H1 (cell line): ENCODE measurements around the gene EIF2AK2. TPM values are rescaled to one million over a fixed set of nuclear protein-coding genes. Genes with fewer than 3 reads are reported as not detected.

Experiments used
- CTCF ChIA-PET: fragments of 300-600 bp; sonication (Branson Sonifier 250); formaldehyde crosslinking; loops from one replicate; lab custom pipeline; 2021; ENCODE audit not compliant: partially characterized antibody; lab: Charles Lee
- POLR2A ChIA-PET: fragments of 300-600 bp; sonication (Branson Sonifier 250); formaldehyde crosslinking; loops from one replicate; lab custom pipeline; 2021; ENCODE audit warnings: inconsistent platforms; ENCODE audit not compliant: partially characterized antibody; lab: Charles Lee
- DNase-seq, 2 experiments: peaks; one replicate each; pipeline versions ENCODE4 v3.0.0 to v3.0.0-alpha.2; 2010 to 2022; ENCODE audit warnings: low spot score in 2 of 2, low read depth in 1 of 2, mixed read lengths in 1 of 2
- FAIRE-seq: peaks from 2 replicates; lab custom pipeline; 2011; peaks lifted over from hg19 to GRCh38; lab: Jason Lieb, UNC
- H2AFZ ChIP-seq: 2 replicates; pipeline ENCODE4 v1.8.1; 2012; ENCODE audit warnings: low read length, inconsistent platforms
- H2AK5ac ChIP-seq: 2 replicates; pipeline ENCODE4 v1.6.1; 2013; ENCODE audit warnings: low read depth, low read length
- H2BK120ac ChIP-seq: replicated peaks from 2 replicates; pipeline ENCODE3; 2013; ENCODE audit warnings: low read depth, low read length, inconsistent platforms
- H2BK12ac ChIP-seq: 2 replicates; pipeline ENCODE4 v1.6.1; 2013; ENCODE audit warnings: low read depth, low read length
- H2BK15ac ChIP-seq: 2 replicates; pipeline ENCODE4 v1.6.1; 2013; ENCODE audit warnings: low read length
- H2BK20ac ChIP-seq: 2 replicates; pipeline ENCODE4 v1.6.1; 2013; ENCODE audit warnings: low read length
- H2BK5ac ChIP-seq: 2 replicates; pipeline ENCODE4 v1.6.1; 2013; ENCODE audit warnings: low read depth, low read length
- H3K14ac ChIP-seq: 2 replicates; pipeline ENCODE4 v1.6.1; 2013; ENCODE audit warnings: inconsistent platforms; ENCODE audit not compliant: insufficient read length
- H3K18ac ChIP-seq: 2 replicates; pipeline ENCODE4 v1.6.1; 2013; ENCODE audit warnings: low read length; ENCODE audit errors: extremely low read depth
- H3K23ac ChIP-seq: 2 replicates; pipeline ENCODE4 v1.6.1; 2013; ENCODE audit warnings: inconsistent platforms; ENCODE audit not compliant: insufficient read length
- H3K23me2 ChIP-seq: 2 replicates; pipeline ENCODE4 v1.6.1; 2013; ENCODE audit warnings: low read depth, low read length
- H3K27ac ChIP-seq: 2 replicates; pipeline ENCODE4 v1.6.1; 2011; ENCODE audit warnings: low read depth, low read length, inconsistent platforms
- H3K27me3 ChIP-seq, 4 experiments: replicated peaks in 1 of 4; 1 replicate in 1 of 4; 2 replicates in 3 of 4; pipeline versions ENCODE4 v1.6.1 to v1.8.1; 2011 to 2013; ENCODE audit warnings: low read length in 3 of 4, mild to moderate bottlenecking in 3 of 4, inconsistent platforms in 2 of 4, mixed read lengths in 2 of 4, moderate library complexity in 1 of 4; ENCODE audit not compliant: control insufficient read depth in 3 of 4, insufficient read depth in 3 of 4; ENCODE audit errors: extremely low read depth in 1 of 4
- H3K36me3 ChIP-seq, 4 experiments: 2 replicates each; pipeline versions ENCODE4 v1.6.1 to v1.8.1; 2011 to 2013; ENCODE audit warnings: mild to moderate bottlenecking in 4 of 4, low read length in 3 of 4, moderate library complexity in 2 of 4, control low read depth in 1 of 4, inconsistent platforms in 1 of 4; ENCODE audit not compliant: insufficient read depth in 4 of 4, control insufficient read depth in 2 of 4
- H3K4ac ChIP-seq: replicated peaks from 2 replicates; pipeline ENCODE3; 2013; ENCODE audit warnings: low read length, low read depth, mixed read lengths, inconsistent platforms; ENCODE audit not compliant: insufficient read length
- H3K4me1 ChIP-seq, 4 experiments: replicated peaks in 1 of 4; 1 replicate in 1 of 4; 2 replicates in 3 of 4; pipeline versions ENCODE4 v1.6.1 to v1.8.1; 2011 to 2013; ENCODE audit warnings: low read length in 3 of 4, inconsistent platforms in 2 of 4, mixed read lengths in 1 of 4; ENCODE audit not compliant: insufficient read depth in 4 of 4, control insufficient read depth in 3 of 4
- H3K4me2 ChIP-seq, 2 experiments: 2 replicates each; pipeline versions ENCODE4 v1.6.1 to v1.8.1; 2011 to 2013; ENCODE audit warnings: low read depth in 2 of 2, low read length in 2 of 2, control low read depth in 1 of 2, inconsistent platforms in 1 of 2, mild to moderate bottlenecking in 1 of 2; ENCODE audit not compliant: insufficient read depth in 1 of 2
- H3K4me3 ChIP-seq, 4 experiments: fragments of 200-600, 300-600 bp in 1 of 4; sonication (generic), shearing (Covaris generic), sonication (Bioruptor Twin) in 1 of 4; 2 replicates each; pipeline versions ENCODE4 v1.5.1 to v1.8.1; 2011 to 2016; ENCODE audit warnings: low read length in 4 of 4, low read depth in 3 of 4, control low read depth in 2 of 4, inconsistent platforms in 2 of 4, mild to moderate bottlenecking in 2 of 4, mixed read lengths in 1 of 4, moderate library complexity in 1 of 4; ENCODE audit not compliant: insufficient read depth in 2 of 4; ENCODE audit errors: extremely low read depth in 1 of 4
- H3K56ac ChIP-seq: replicated peaks from 2 replicates; pipeline ENCODE3; 2013; ENCODE audit warnings: low read depth, mild to moderate bottlenecking, mixed read lengths, low read length, inconsistent platforms; ENCODE audit not compliant: insufficient read length
- H3K79me1 ChIP-seq: 2 replicates; pipeline ENCODE4 v1.6.1; 2013; ENCODE audit warnings: low read depth, low read length, control low read depth
- H3K79me2 ChIP-seq, 2 experiments: 2 replicates each; pipeline versions ENCODE4 v1.6.1 to v1.8.1; 2012 to 2013; ENCODE audit warnings: low read length in 2 of 2, mild to moderate bottlenecking in 2 of 2, inconsistent platforms in 1 of 2; ENCODE audit not compliant: insufficient read depth in 2 of 2, control insufficient read depth in 1 of 2
- H3K9ac ChIP-seq, 4 experiments: replicated peaks in 1 of 4; 1 replicate in 1 of 4; 2 replicates in 3 of 4; pipeline versions ENCODE4 v1.6.1 to v1.8.1; 2011 to 2013; ENCODE audit warnings: low read depth in 3 of 4, low read length in 3 of 4, control low read depth in 2 of 4, mild to moderate bottlenecking in 2 of 4, moderate library complexity in 2 of 4, inconsistent platforms in 1 of 4; ENCODE audit errors: extremely low read depth in 1 of 4
- H3K9me3 ChIP-seq, 2 experiments: 2 replicates each; pipeline versions ENCODE4 v1.6.1 to v1.8.1; 2012 to 2013; ENCODE audit warnings: mild to moderate bottlenecking in 2 of 2, moderate library complexity in 2 of 2, control low read depth in 1 of 2, inconsistent platforms in 1 of 2, low read depth in 1 of 2, low read length in 1 of 2, mixed read lengths in 1 of 2; ENCODE audit not compliant: insufficient read depth in 2 of 2
- H4K20me1 ChIP-seq, 2 experiments: replicated peaks in 1 of 2; 2 replicates each; pipeline versions ENCODE3 to v1.8.1; 2011 to 2013; ENCODE audit warnings: inconsistent platforms in 2 of 2, low read length in 2 of 2, mild to moderate bottlenecking in 1 of 2; ENCODE audit not compliant: insufficient read depth in 2 of 2, control insufficient read depth in 1 of 2
- H4K5ac ChIP-seq: 2 replicates; pipeline ENCODE4 v1.6.1; 2013; ENCODE audit warnings: low read length, low read depth, mixed read lengths, inconsistent platforms; ENCODE audit not compliant: insufficient read length
- H4K8ac ChIP-seq: 2 replicates; pipeline ENCODE4 v1.8.0; 2013; ENCODE audit warnings: mild to moderate bottlenecking, moderate library complexity, low read length, inconsistent platforms; ENCODE audit not compliant: insufficient read depth; ENCODE audit errors: extremely low read depth
- H4K91ac ChIP-seq: replicated peaks from 2 replicates; pipeline ENCODE3; 2013; ENCODE audit warnings: low read length, mixed read lengths, inconsistent platforms; ENCODE audit not compliant: insufficient read length
- CREB1 ChIP-seq: IDR thresholded peaks from 2 replicates; pipeline ENCODE4 v1.6.1; 2012; ENCODE audit warnings: inconsistent platforms
- PHF8 ChIP-seq: fragments of 200-600 bp; sonication (generic); conservative IDR thresholded peaks from 2 replicates; pipeline ENCODE4 v1.7.1; 2012; ENCODE audit warnings: low read depth, mild to moderate bottlenecking, inconsistent platforms, low read length, moderate library complexity
- POLR2A ChIP-seq, 2 experiments: IDR thresholded peaks; 1 replicate in 1 of 2; 2 replicates in 1 of 2; pipeline ENCODE4 v1.6.1; 2011; ENCODE audit warnings: low read depth in 2 of 2, low read length in 2 of 2, mild to moderate bottlenecking in 2 of 2; ENCODE audit errors: control extremely low read depth in 1 of 2
- WGBS, 2 experiments: shearing (Covaris generic) in 1 of 2; methylation state at CpG; one replicate each; pipeline versions ENCODE4 v1.1.6 to v1.1.7; 2013 to 2015; ENCODE audit warnings: low lambda C conversion rate in 2 of 2, mixed read lengths in 2 of 2, inconsistent platforms in 1 of 2, low coverage in 1 of 2, missing lambda C conversion rate in 1 of 2; ENCODE audit not compliant: insufficient replicate concordance in 2 of 2, insufficient coverage in 1 of 2, insufficient read length in 1 of 2; ENCODE audit errors: extremely low coverage in 1 of 2, missing lambda C conversion rate in 1 of 2; 5-methylcytosine and 5-hydroxymethylcytosine counted together
- polyA plus RNA-seq, 7 experiments: library from polyadenylated mRNA; depleted of rRNA in 3 of 7; stranded (reverse) in 5 of 7; unstranded in 2 of 7; fragments of >200 nt in 5 of 7; fragments of 200-250 nt in 2 of 7; gene quantifications; 1 replicate in 5 of 7; 2 replicates in 1 of 7; 4 replicates in 1 of 7; pipeline versions ENCODE4 v1.2.1 to v1.2.3, GENCODE V29; 2011 to 2013; ENCODE audit warnings: missing spikeins in 2 of 7, mixed read lengths in 2 of 7
- total RNA-seq: library from RNA; stranded (reverse); fragmentation: NEBNext Ultra II Directional; extraction: Animal tissue kit (Norgen Biotek cat#: 25700); gene quantifications from 2 replicates; pipeline ENCODE4 v1.2.1, GENCODE V29; 2021

EIF2AK2 gene
- total and polyA plus RNA-seq, 2 of the 8 experiments (the other 6 are each of a cell fraction or from before 2014, with no cell fraction given) = 13.1 to 46.9 TPM

DNA sequence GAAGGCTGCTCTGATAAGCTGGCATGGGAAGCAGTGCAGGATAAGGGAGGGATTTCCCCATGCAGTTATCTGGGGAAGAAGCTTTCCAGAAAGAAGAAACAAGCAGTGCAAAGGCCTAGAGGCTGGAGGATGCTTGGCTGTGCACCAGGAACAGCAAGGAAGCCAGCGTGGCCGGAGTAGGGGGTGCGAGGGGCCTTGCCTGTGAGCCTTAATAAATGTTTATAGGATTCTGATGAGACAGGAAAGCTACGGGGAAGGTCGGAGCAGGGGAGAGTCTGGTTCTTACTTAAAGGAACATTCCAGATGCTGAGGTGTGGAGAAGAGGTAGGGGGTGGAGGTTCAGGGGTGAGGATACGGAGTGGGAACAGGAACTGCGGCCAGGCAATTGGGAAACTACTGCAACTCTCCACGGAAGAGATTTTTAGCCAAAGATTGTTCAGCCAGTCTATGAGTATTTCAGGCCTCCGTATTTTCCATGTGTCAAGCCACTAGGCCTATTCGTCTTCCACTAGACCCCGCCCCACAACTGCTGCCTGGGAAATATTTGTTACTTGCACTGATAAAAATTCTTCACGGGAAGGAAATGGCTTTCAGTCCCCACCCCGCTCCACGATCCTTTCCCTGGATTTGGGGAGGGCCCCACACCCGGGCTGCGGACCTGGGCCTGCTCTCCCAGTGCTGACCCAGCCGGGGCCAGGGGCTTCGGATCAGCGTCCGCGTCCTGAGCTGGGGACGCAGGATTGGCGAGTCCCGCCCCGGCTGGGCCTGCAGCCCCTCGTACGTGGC lies 516 bp downstream of the EIF2AK2 start:
- ChIA-PET CTCF (interaction anchor here (1.0 to 1.1 kb wide), 2 partner anchors 12 to 94 kb away, joined by 3 to 4 read pairs; no protein-coding TSS in a partner anchor), POLR2A (interaction anchor here (0.8 to 3.8 kb wide), 11 partner anchors 8 to 374 kb away, joined by 3 to 15 read pairs (median 3); partner anchors contain the start of genes CEBPZ and NDUFAF7)
- Histone ChIP-seq H2AFZ (peak overlapping the region; percentile 28; the same call in 1 of the 2 replicates), H4K20me1 (no peaks in the 10 kb centered on the region), H2BK12ac (peak overlapping the region; percentile 60; the same call in 1 of the 2 replicates), H3K18ac (peak overlapping the region; percentile 10), H3K4me3 (peak overlapping the region; percentile 61 to 87 (median 70)), H4K8ac (peak overlapping the region; percentile 26; the same call in 1 of the 2 replicates), H3K27me3 (no peaks in the 10 kb centered on the region), H2BK15ac (0 out of 2 replicates have a peak overlapping the region, but pooled peaks have one; percentile 2), H3K36me3 (no peaks in the 10 kb centered on the region; a peak in 2 of 8 replicates), H4K5ac (no peak overlapping the region), H3K14ac (no peak overlapping the region), H2BK20ac (no peak overlapping the region), H3K9ac (peak overlapping the region; percentile 51 to 78 (median 63)), H3K79me1 (peaks cover 2% of the 10 kb centered on the region; the same call in 1 of the 2 replicates), H3K4ac (peak overlapping the region; percentile 1), H3K23ac (no peak overlapping the region), H3K27ac (no peak overlapping the region), H4K91ac (peak overlapping the region; percentile 37), H3K9me3 (no peaks in the 10 kb centered on the region), H2BK5ac (peak overlapping the region; percentile 48; the same call in 1 of the 2 replicates), H2AK5ac (0 out of 2 replicates have a peak overlapping the region, but pooled peaks have one; percentile 4), H2BK120ac (peak overlapping the region; percentile 14), H3K79me2 (peaks cover 0 to 38% of the 10 kb centered on the region in 2 experiments; a peak in 2 of 4 replicates), H3K56ac (no peak overlapping the region), H3K23me2 (peaks cover 6% of the 10 kb centered on the region; the same call in 1 of the 2 replicates), H3K4me1 (peaks cover 0 to 11% (median 8%) of the 10 kb centered on the region in 4 experiments; a peak in 6 of 7 replicates), H3K4me2 (peak overlapping the region; percentile 83 to 90)
- WGBS, 2 experiments = 22% methylated on average over 21 of the region's 27 CpGs; no CpG with 5 or more reads in 1 of the 2 experiments
- DNase-seq = peak in 1 of 2 experiments; percentile 78
- no peak for FAIRE-seq
- TF ChIP-seq PHF8 (peak; percentile 61), POLR2A (IDR thresholded peaks at IDR 0.05; ENCODE audit: control extremely low read depth in 1 of 2, low read depth in 2 of 2, low read length in 2 of 2) (peak in 1 of 2 experiments; percentile 54; a peak in 1 of 3 replicates), CREB1 (no peak)
